ENCODE measurements around the gene DOCK10.

DNA sequence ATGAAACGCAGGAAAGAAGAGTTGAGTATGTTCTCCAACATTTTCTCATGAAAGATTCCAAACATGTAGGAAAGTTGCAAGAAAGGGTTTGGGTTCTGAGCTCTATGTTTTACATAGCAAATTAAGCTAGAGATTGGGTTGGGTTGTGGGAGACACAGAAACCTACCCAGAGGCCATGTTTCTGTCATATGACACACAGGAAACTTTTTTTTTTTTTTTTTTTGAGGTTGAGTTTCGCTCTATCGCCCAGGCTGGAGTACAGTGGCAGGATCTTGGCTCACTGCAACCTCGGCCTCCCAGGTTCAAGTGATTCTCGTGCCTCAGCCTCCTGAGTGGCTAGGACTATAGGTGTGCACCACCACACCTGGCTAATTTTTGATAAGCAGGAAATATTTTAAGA is 57.6 kb downstream of the DOCK10 start:
- TF ChIP-seq, protein P1, sequence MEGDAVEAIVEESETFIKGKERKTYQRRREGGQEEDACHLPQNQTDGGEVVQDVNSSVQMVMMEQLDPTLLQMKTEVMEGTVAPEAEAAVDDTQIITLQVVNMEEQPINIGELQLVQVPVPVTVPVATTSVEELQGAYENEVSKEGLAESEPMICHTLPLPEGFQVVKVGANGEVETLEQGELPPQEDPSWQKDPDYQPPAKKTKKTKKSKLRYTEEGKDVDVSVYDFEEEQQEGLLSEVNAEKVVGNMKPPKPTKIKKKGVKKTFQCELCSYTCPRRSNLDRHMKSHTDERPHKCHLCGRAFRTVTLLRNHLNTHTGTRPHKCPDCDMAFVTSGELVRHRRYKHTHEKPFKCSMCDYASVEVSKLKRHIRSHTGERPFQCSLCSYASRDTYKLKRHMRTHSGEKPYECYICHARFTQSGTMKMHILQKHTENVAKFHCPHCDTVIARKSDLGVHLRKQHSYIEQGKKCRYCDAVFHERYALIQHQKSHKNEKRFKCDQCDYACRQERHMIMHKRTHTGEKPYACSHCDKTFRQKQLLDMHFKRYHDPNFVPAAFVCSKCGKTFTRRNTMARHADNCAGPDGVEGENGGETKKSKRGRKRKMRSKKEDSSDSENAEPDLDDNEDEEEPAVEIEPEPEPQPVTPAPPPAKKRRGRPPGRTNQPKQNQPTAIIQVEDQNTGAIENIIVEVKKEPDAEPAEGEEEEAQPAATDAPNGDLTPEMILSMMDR (IDR thresholded peaks at IDR 0.05): no peak
- TF ChIP-seq SIN3A (IDR thresholded peaks at IDR 0.05; ENCODE audit: borderline replicate concordance, insufficient read depth, low read depth, low read length) (no peak), POLR2AphosphoS5 (IDR thresholded peaks at IDR 0.05; ENCODE audit: low read depth, low read length) (no peak), REST (IDR thresholded peaks at IDR 0.05; ENCODE audit: insufficient read depth in 1 of 2, low read depth in 2 of 2, low read length in 1 of 2) (no peak), TCF7L2 (IDR thresholded peaks at IDR 0.05; ENCODE audit: low read depth, low read length) (no peak)

All from Panc1 (cell line).